Uterus (tissue), 2 donors: ENCODE measurements around the gene XRCC6.

Experiments used
- POLR2A ChIP-seq, 2 donors: fragments of 450-650 bp; IDR thresholded peaks; one replicate each; pipeline ENCODE4 v1.6.1; 2016; ENCODE audit warnings: antibody characterized with exemption in 2 of 2, mild to moderate bottlenecking in 1 of 2, moderate library complexity in 1 of 2
- TF ChIP-seq, protein P1 (sequence below), 4 experiments: fragments of 200-600 bp in 2 of 4; fragments of 450-650 bp in 2 of 4; sonication (generic) in 2 of 4; IDR thresholded peaks; one replicate each; pipeline ENCODE4 v1.5.1; 2016 to 2019; ENCODE audit warnings: antibody characterized with exemption in 4 of 4, mild to moderate bottlenecking in 2 of 4, moderate library complexity in 1 of 4

DNA sequence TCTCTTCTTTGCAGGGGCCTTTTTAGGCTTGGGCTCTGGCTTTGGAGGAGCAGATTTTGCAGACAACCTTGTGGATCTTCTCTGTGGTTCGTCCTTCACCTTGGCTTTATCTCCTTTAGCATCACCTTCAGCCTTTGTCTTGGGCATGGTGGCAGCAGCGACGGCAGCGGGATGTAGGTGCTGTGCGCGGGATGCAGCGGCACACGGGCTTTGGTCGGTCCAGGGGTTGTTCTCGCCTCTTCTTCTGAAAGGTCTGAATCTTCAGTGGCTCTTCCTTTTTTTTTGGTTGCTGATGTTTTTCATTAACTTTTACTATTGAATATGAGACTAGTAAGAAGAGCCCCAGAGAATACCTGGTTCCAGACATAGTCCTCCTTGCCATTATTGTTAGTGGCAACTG lies 88.2 kb downstream of the XRCC6 start:
- TF ChIP-seq, protein P1, sequence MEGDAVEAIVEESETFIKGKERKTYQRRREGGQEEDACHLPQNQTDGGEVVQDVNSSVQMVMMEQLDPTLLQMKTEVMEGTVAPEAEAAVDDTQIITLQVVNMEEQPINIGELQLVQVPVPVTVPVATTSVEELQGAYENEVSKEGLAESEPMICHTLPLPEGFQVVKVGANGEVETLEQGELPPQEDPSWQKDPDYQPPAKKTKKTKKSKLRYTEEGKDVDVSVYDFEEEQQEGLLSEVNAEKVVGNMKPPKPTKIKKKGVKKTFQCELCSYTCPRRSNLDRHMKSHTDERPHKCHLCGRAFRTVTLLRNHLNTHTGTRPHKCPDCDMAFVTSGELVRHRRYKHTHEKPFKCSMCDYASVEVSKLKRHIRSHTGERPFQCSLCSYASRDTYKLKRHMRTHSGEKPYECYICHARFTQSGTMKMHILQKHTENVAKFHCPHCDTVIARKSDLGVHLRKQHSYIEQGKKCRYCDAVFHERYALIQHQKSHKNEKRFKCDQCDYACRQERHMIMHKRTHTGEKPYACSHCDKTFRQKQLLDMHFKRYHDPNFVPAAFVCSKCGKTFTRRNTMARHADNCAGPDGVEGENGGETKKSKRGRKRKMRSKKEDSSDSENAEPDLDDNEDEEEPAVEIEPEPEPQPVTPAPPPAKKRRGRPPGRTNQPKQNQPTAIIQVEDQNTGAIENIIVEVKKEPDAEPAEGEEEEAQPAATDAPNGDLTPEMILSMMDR (IDR thresholded peaks at IDR 0.05) = no peak
- TF ChIP-seq POLR2A (IDR thresholded peaks at IDR 0.05) = no peak
